Kidney (tissue), 14 donors: ENCODE data around the gene GPR55. TPM values are rescaled to one million over a fixed set of nuclear protein-coding genes. Genes with fewer than 3 reads are reported as not detected.

Source experiments
- DNase-seq, 5 donors: peaks; one replicate each; pipeline ENCODE4 v3.0.0-alpha.2; 2013 to 2020
- FAIRE-seq: peaks from 2 replicates; lab custom pipeline; 2012; peaks lifted over from hg19 to GRCh38; lab: Jason Lieb, UNC
- H3K27ac ChIP-seq, 2 donors: one replicate each; pipeline ENCODE4 v1.7.0; 2013; ENCODE audit warnings: low read depth in 2 of 2, low read length in 2 of 2, inconsistent platforms in 1 of 2
- H3K27me3 ChIP-seq: one replicate; pipeline ENCODE4 v1.7.1; 2013; ENCODE audit warnings: low read length, inconsistent platforms; ENCODE audit not compliant: control insufficient read depth, insufficient read depth
- H3K36me3 ChIP-seq, 3 donors: one replicate each; pipeline versions ENCODE4 v1.7.0 to v1.7.1; 2013; ENCODE audit warnings: low read length in 3 of 3, control low read depth in 1 of 3, inconsistent platforms in 1 of 3; ENCODE audit not compliant: insufficient read depth in 3 of 3, control insufficient read depth in 2 of 3
- H3K4me1 ChIP-seq, 3 donors: one replicate each; pipeline versions ENCODE4 v1.7.0 to v1.7.1; 2013; ENCODE audit warnings: low read length in 3 of 3, inconsistent platforms in 1 of 3, low read depth in 1 of 3; ENCODE audit not compliant: control insufficient read depth in 2 of 3, insufficient read depth in 2 of 3
- H3K4me3 ChIP-seq, 3 donors: one replicate each; pipeline versions ENCODE4 v1.7.0 to v1.8.1; 2013; ENCODE audit warnings: low read length in 3 of 3, control low read depth in 1 of 3, inconsistent platforms in 1 of 3
- H3K9ac ChIP-seq, 3 donors: one replicate each; pipeline versions ENCODE4 v1.7.0 to v1.7.1; 2013; ENCODE audit warnings: low read length in 3 of 3, control low read depth in 1 of 3, inconsistent platforms in 1 of 3
- H3K9me3 ChIP-seq, 3 donors: one replicate each; pipeline versions ENCODE4 v1.7.0 to v1.7.1; 2013; ENCODE audit warnings: low read length in 3 of 3, control low read depth in 1 of 3, inconsistent platforms in 1 of 3; ENCODE audit not compliant: control insufficient read depth in 2 of 3, insufficient read depth in 1 of 3
- intact Hi-C: fragments of 100-400 bp; cut with DNase I; formaldehyde crosslinking; loops from one replicate; pipeline ENCODE4 v1.11.1; 2022
- polyA plus RNA-seq: library from polyadenylated mRNA; stranded (reverse); fragments of 350-450 nt; fragmentation: Illumina TruSeq; extraction: RNeasy Lipid Tissue Mini Kit (QIAGEN cat#74804); gene quantifications from one replicate; pipeline ENCODE4 v1.2.3, GENCODE V29; 2014; ENCODE audit warnings: low read depth, low replicate concordance; ENCODE audit not compliant: insufficient read depth
- total RNA-seq: library from RNA; stranded (reverse); fragmentation: NEBNext Ultra II Directional; extraction: Animal tissue kit (Norgen Biotek cat#: 25700); gene quantifications from one replicate; pipeline ENCODE4 v1.2.1, GENCODE V29; 2021
- TF ChIP-seq, protein P1 (sequence below): IDR thresholded peaks from 3 replicates; pipeline ENCODE4 v1.5.1; 2012; ENCODE audit warnings: mild to moderate bottlenecking, moderate library complexity, borderline replicate concordance; ENCODE audit not compliant: insufficient read depth; ENCODE audit errors: extremely low read depth
- donor health status: control.
- donor health status: control.
- donor health status: control.
- donor health status: control.
- donor health status: control.
- donor health status: DM: yes; HTN: yes; CAD: no.
- donor health status: Normal renal cell carcinoma (clear cell type).

The GPR55 gene
- total and polyA plus RNA-seq, 2 donors from 2014 or later: 0.69 TPM; not detected in 1

DNA sequence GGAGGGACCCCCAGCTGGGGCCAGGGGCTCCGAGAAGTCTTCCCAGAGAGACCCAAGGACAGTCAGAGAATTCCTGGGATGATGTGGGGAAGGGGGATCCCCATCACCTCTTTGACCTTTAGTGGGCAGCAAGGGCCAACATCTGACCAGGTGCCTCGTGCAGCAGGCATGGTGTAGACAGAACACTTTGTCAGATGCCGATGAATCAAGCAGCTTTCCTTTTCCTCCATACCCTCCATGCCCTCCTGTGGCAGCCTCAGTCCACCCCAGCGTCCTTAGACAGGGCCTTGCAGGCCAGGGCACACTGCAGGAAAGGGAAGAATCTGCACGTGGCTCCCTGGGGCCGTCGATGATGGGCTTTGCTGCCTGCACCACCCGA lies 26.3 kb downstream of the GPR55 start:
- FAIRE-seq (no peak), DNase-seq (peak in 2 of 5 donors; percentile 8 to 40)
- intact Hi-C loops: no loop called here
- no peaks in the 10 kb centered on the region for H3K27me3 ChIP-seq
- TF ChIP-seq, protein P1, sequence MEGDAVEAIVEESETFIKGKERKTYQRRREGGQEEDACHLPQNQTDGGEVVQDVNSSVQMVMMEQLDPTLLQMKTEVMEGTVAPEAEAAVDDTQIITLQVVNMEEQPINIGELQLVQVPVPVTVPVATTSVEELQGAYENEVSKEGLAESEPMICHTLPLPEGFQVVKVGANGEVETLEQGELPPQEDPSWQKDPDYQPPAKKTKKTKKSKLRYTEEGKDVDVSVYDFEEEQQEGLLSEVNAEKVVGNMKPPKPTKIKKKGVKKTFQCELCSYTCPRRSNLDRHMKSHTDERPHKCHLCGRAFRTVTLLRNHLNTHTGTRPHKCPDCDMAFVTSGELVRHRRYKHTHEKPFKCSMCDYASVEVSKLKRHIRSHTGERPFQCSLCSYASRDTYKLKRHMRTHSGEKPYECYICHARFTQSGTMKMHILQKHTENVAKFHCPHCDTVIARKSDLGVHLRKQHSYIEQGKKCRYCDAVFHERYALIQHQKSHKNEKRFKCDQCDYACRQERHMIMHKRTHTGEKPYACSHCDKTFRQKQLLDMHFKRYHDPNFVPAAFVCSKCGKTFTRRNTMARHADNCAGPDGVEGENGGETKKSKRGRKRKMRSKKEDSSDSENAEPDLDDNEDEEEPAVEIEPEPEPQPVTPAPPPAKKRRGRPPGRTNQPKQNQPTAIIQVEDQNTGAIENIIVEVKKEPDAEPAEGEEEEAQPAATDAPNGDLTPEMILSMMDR: no peak
- no peaks in the 10 kb centered on the region for H3K9me3 ChIP-seq
- no peak overlapping the region for H3K9ac ChIP-seq
- H3K27ac ChIP-seq: no peak overlapping the region
- no peaks in the 10 kb centered on the region for H3K36me3 ChIP-seq
- peaks cover 0 to 7% (median 0%) of the 10 kb centered on the region in 3 donors for H3K4me1 ChIP-seq
- H3K4me3 ChIP-seq: no peak overlapping the region

GRCh38 chr2:230898016-230898712 lies 26.9 kb downstream of the GPR55 start:
- Histone ChIP-seq H3K9ac (no peak overlapping the region), H3K27ac (no peak overlapping the region), H3K27me3 (no peaks in the 10 kb centered on the region), H3K4me1 (peaks cover 0 to 7% (median 0%) of the 10 kb centered on the region in 3 donors), H3K36me3 (no peaks in the 10 kb centered on the region), H3K4me3 (no peak overlapping the region), H3K9me3 (no peaks in the 10 kb centered on the region)
- DNase-seq: peak in 2 of 5 donors; percentile 7 to 43
- no peak for FAIRE-seq
- intact Hi-C loops: no loop called here
- TF ChIP-seq, protein P1: no peak

- no peaks in the 10 kb centered on the region for H3K36me3 ChIP-seq
- H3K27me3 ChIP-seq: no peaks in the 10 kb centered on the region
- DNase-seq (peak in 3 of 5 donors; percentile 8 to 38 (median 29)), FAIRE-seq (no peak)
- H3K27ac ChIP-seq: no peak overlapping the region
- TF ChIP-seq, protein P1: no peak
- no peak overlapping the region for H3K9ac ChIP-seq
- H3K4me3 ChIP-seq: no peak overlapping the region
- H3K9me3 ChIP-seq: no peaks in the 10 kb centered on the region
- peaks cover 0 to 7% (median 0%) of the 10 kb centered on the region in 3 donors for H3K4me1 ChIP-seq
- intact Hi-C loops: no loop called here
Observed at GRCh38 chr2:230896346-230897115, 28.5 kb downstream of the GPR55 start.
